GM19452 (cell line): ENCODE data around the gene KIRREL3.

Experiments used
- ATAC-seq: cut with Tn5 transposase; IDR thresholded peaks from one replicate; pipeline ENCODE4 v1.9.1; 2021; ENCODE audit not compliant: unreplicated experiment

KIRREL3 gene

DNA sequence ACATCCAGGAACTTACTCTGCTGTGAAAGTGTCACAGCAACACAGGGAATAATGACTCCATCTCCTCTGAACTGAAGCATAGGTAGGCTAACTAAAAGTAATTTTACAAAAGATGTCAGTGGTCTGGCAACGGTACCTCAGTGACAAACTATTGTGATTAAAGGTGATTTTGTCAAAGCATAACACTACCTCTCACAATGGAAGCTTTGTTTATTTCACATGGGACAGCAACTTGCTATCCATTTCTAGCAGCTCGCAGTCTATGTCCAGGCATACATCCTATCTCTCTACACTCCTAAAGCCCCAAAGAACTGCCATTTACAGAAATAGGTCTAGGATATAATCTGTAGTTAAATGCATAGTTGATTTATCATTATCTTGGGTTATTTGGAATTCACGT lies 163.0 kb downstream of the KIRREL3 start:
- no peak for ATAC-seq

- ATAC-seq, result no peak
Measured at GRCh38 chr11:126834573-126834972, 166.0 kb downstream of the KIRREL3 start.

DNA sequence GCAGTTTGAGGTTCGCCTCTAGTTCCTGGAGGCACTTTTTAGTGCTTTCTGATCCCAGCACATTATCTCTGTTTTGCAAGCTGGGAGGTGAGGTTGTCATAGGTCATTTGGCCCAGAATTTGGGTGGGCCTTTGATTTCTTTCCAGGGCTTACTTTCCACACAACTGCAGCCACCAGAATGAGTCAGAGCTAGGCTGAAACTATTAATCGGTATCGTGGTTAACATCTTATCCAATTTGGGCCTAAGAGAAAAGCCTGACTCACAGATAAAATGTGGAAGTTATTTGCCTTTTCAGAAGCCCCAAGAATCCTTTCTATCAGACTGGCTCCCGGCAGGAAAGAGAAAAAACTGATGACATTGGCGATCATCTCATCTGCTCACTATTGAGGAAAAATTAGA lies 166.4 kb downstream of the KIRREL3 start:
- ATAC-seq, result no peak

DNA sequence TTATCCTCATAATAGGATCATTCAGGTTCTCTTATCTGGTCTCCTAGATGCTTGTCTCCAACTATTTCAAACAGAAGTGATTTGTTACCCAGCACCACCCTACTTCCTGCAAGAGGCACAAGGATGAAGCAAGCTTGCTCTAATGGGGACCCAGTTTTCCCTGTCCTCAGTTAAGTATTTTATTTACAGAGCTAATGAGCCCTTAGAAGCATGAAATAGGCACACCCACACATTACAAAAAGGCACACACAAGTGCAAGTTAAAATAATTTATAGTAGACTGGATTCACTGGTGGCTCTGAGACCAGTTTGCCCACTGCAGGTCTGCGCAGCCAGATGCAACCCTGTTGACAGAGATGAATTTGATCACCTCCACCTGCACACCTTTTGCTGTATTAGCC lies 167.5 kb downstream of the KIRREL3 start:
- no peak for ATAC-seq

- ATAC-seq, result no peak
Measured at GRCh38 chr11:126832387-126832786, 168.2 kb downstream of the KIRREL3 start.

- ATAC-seq, result no peak
Measured at GRCh38 chr11:126830216-126830806, 170.3 kb downstream of the KIRREL3 start.

DNA sequence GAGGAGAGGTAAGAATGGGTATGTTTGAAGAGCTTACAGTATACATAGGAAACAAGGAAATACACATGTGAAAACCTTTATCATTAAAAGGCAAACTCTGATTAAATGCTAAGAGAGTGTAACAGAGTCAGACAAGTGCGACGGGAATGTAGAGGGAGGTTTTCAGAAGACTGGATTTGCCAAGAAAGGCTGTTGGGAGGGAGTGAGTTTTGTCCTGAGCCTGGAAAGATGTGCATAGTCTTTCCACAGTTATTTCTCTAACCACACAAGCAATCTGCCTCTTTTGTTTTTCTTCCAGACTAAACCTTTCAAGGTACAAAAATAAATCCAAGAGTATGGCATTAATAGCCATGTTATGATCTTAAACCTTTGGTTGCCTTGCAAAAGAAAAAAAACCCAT lies 170.9 kb downstream of the KIRREL3 start:
- no peak for ATAC-seq

GRCh38 chr11:126824035-126824607 lies 176.4 kb downstream of the KIRREL3 start:
- no peak for ATAC-seq

DNA sequence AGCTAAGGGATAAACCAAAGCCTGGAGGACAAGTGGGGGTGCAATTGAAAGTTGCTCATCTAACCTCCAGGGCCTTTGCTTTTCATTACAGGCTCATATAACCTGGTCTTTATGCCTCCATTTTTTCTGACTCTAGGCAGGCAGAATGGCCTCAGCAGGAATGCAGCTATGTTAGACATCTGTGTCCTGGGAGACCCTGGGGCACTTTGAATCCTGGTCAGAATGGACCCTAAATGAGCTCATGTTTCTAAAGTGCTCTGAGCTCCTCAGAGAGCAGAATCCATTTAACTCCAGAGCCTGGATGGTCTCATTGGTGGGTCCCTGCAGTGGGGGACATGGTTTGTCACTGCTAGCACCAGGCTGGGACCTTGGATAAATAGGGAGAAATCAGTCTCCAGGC lies 177.3 kb downstream of the KIRREL3 start:
- ATAC-seq, result no peak

- ATAC-seq, result no peak
Measured at GRCh38 chr11:126821827-126822226, 178.7 kb downstream of the KIRREL3 start.

GRCh38 chr11:126819194-126819593 lies 181.4 kb downstream of the KIRREL3 start:
- ATAC-seq, result no peak

DNA sequence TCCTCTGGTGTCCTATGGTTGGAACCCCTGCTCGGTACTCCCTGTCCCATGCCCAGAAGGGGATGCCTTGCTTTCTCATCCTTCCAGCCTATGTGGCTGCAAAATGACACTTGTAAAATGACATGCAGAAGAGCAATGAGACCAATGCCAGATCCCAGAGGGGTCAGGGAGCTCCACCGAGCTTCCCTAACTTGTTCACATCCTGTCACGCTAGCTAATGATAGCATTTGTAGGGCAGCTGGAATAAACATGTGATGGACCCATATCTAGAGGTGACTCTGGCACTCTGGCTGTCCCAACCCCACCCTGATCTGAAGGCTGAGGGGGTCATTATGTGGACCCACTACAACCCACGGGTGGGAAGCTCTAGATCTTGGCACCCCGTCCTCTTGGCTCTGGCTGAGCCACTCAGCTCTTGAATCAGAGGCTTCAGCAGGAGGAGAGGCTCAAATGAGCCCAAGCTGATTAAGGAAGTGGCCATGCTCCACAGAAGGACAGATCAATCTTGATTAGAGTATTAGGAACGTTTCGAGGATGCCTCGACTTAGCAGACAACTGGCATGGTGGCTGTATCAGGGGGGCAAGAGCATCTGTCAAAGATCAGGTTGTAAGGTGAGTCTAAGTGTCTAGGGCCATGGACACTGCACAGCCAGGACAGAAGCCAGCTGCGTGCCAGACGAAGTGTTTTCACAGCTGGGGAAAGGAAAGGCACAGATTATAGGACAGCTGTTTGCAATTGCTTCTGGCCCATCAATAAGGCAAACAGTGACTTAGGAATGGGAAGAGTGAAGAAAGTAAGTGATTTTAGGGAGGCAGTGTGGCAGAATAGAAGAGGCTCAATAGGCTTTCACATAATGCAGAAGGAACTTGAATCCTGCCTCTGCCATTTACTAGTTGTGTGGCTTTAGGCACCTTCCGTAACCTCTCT lies 182.8 kb downstream of the KIRREL3 start:
- no peak for ATAC-seq

DNA sequence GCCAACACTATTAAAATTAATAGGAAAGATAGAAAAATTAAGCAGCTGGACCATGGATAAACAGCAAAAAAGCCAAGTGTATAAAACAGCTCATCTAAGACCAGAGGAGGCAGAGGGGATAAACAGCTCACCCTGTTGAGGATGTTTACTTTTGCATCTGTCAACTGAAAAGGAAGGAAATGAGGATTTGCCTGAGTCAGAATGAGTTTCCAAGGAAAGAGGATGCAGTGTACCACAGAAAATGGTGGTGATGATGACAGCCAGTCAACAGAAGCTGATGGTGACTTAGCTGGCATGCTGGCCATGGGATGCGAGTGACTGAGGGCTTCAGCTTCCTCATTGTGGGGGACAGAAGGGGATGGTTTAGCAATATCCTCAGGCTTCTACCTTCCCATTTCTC lies 183.5 kb downstream of the KIRREL3 start:
- ATAC-seq, result no peak

DNA sequence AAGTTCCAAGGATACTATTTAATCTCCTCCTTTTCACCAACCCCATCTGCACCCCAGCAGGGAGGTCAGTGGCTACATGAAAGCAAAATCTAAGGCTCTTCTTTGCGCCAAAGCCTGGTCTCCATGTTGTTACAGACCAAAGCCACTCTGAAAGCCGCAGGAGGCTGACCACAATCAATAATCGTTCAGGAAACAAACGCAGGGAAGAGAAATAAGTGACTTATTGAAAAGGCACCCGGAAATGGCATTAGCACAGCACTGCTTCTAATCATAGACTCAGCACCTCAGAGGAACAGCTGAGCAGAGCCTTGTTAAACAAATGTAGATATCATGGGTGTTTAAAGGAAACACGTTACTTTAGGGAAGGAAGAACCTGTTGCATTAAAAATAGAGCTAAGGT lies 183.9 kb downstream of the KIRREL3 start:
- no peak for ATAC-seq

- no peak for ATAC-seq
Measured at GRCh38 chr11:126815111-126815510, 185.5 kb downstream of the KIRREL3 start.

- no peak for ATAC-seq
Measured at GRCh38 chr11:126810776-126811175, 189.8 kb downstream of the KIRREL3 start.

- ATAC-seq, result no peak
Measured at GRCh38 chr11:126809514-126810289, 190.9 kb downstream of the KIRREL3 start.

GRCh38 chr11:126808836-126809235 lies 191.7 kb downstream of the KIRREL3 start:
- no peak for ATAC-seq

GRCh38 chr11:126808296-126808695 lies 192.3 kb downstream of the KIRREL3 start:
- ATAC-seq, result no peak

DNA sequence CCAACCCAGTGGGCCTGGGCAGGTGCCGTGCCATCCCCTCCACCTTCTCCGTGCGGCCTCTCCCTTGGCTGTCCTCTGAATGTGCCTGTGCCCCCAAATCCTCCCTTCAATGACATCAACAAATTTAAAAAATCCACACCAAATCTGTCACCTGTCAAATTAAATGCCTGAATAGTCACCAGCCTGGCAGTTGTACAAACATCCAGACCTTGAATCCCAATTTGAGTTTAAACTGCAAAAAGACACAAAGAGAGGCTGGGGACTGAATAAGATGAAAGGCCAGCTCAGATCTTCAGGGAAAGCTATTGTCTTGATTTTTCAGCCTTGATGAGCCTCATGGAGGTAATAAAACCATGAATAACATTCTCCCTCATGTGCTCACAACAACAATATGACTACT lies 194.7 kb downstream of the KIRREL3 start:
- no peak for ATAC-seq

GRCh38 chr11:126804363-126804762 lies 196.2 kb downstream of the KIRREL3 start:
- no peak for ATAC-seq
